Gastrocnemius medialis (tissue), 4 donors: Measurements from ENCODE around the gene NEURL2.

ENCODE experiments used
- POLR2A ChIP-seq, 2 donors: fragments of 450-650 bp; IDR thresholded peaks; one replicate each; pipeline ENCODE4 v1.6.1; 2017; ENCODE audit warnings: antibody characterized with exemption in 2 of 2, mild to moderate bottlenecking in 2 of 2, moderate library complexity in 2 of 2
- TF ChIP-seq, protein P1 (sequence below), 5 experiments: fragments of 450-650 bp in 3 of 5; fragments of 200-600 bp in 2 of 5; sonication (generic) in 2 of 5; IDR thresholded peaks in 4 of 5; conservative IDR thresholded peaks in 1 of 5; 1 replicate in 4 of 5; 2 replicates in 1 of 5; pipeline ENCODE4 v1.5.1; 2016 to 2019; ENCODE audit warnings: antibody characterized with exemption in 5 of 5, mild to moderate bottlenecking in 3 of 5, moderate library complexity in 3 of 5

- TF ChIP-seq, protein P1, sequence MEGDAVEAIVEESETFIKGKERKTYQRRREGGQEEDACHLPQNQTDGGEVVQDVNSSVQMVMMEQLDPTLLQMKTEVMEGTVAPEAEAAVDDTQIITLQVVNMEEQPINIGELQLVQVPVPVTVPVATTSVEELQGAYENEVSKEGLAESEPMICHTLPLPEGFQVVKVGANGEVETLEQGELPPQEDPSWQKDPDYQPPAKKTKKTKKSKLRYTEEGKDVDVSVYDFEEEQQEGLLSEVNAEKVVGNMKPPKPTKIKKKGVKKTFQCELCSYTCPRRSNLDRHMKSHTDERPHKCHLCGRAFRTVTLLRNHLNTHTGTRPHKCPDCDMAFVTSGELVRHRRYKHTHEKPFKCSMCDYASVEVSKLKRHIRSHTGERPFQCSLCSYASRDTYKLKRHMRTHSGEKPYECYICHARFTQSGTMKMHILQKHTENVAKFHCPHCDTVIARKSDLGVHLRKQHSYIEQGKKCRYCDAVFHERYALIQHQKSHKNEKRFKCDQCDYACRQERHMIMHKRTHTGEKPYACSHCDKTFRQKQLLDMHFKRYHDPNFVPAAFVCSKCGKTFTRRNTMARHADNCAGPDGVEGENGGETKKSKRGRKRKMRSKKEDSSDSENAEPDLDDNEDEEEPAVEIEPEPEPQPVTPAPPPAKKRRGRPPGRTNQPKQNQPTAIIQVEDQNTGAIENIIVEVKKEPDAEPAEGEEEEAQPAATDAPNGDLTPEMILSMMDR (IDR thresholded peaks at IDR 0.05 in 4 of 5, conservative IDR thresholded peaks at IDR 0.05 in 1 of 5), result no peak
- no peak for TF ChIP-seq POLR2A (IDR thresholded peaks at IDR 0.05)
Measured at GRCh38 chr20:45921337-45922189, 30.6 kb upstream of the NEURL2 start.
